HG02759 (cell line): ENCODE data around the gene KAZN.

Experiments used
- ATAC-seq: cut with Tn5 transposase; IDR thresholded peaks from one replicate; pipeline ENCODE4 v1.9.1; 2021; ENCODE audit warnings: mild to moderate bottlenecking, moderate library complexity; ENCODE audit not compliant: unreplicated experiment

Gene KAZN

GRCh38 chr1:14924455-14925331, 326.2 kb downstream of the KAZN start:
- ATAC-seq: no peak

DNA sequence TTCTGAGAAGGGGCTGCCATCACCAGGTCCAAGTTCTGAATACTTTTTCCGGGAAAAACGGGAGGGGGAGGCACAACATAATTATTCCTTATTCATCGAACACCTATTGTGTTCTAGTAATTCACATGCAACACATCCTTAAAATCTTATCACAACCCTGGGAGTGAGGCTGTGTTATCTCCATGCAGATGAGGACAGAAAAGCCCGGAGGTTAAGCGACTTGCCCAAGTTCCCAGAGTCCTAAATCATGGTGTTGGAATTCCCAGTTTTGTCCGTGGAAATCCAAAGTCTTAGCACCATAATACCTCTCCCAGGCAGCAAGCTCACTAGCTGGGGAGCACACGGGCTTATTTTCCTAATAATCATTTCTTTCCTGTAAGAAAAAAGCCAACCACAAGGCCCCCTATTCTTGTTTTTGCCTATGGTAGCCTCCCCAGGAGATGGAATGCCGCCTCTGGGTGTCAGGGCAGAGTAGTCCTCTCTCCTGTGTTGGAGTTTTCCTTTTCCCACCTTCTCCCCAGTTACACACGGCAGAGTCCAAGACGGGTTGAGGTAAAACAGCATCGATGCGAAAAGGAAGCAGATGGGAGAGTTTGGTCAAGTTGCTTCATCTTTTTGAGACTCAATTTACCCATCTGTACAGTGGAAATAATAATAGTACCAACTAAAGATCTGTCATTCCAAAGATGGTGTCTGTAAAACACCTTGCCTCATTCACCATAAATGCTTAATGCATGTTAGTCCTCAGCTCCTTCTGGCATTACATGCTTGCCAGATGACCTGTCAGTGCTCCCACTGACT, 327.1 kb downstream of the KAZN start:
- no peak for ATAC-seq

- ATAC-seq: no peak
Measured at GRCh38 chr1:14926229-14926628, 327.7 kb downstream of the KAZN start.

DNA sequence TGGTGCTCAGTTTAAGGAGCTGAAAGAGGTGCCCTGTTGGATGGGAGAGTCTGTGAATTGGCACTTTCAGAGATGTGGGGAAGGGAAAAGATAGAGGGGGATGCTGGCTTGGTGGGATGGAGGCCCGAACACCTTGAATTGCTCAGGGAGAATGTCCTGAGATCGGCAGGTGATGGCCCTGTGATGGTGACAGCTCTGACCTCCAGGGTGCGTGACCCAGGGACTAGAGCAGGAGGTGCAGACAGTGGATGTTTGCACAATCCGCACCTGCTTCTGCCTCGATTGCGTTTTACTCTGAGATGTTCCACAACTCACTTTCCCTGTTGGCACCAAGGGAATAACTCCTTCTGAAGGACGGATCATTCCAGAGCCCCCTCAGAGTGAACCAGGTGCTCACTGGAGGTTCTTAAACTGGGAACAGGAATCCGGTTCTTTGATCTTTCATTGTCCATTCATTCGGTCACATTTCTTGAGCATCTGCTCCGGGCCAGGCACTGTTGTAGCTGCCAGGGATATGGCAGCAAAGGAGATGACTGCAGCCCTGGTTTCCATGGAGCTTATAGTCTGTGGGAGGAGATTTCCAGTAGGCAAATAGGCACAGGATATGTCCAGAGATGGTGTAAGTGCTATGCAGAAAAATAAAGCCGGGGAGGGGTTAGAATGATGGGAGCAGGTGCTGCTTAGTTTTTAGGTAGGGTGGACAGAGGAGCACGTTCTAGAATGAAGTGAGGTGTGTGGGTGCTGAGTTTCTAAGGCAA, 328.5 kb downstream of the KAZN start:
- no peak for ATAC-seq

DNA sequence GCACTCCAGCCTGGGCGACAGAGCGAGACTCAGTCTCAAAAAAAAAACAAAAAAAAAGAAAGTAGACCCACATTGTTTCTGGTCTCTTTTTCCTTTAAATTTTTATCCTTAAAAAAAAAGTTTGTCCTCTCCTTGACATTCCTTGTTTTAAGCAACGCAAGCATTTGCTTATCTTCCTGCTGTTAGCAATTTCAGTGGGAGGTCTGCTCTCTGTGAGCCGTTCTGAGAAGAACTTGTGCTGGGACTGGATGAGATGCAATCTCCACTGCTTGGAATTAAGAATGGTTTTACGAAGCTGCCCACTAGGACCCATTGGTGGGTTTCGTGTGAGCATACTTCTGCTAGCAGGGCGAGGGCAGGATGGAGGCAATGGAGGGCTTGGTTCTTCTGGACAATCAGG, 329.9 kb downstream of the KAZN start:
- no peak for ATAC-seq

- no peak for ATAC-seq
Measured at GRCh38 chr1:14928886-14929546, 330.5 kb downstream of the KAZN start.

- no peak for ATAC-seq
Measured at GRCh38 chr1:14929547-14930246, 331.2 kb downstream of the KAZN start.

GRCh38 chr1:14930247-14930965, 331.9 kb downstream of the KAZN start:
- ATAC-seq: no peak

DNA sequence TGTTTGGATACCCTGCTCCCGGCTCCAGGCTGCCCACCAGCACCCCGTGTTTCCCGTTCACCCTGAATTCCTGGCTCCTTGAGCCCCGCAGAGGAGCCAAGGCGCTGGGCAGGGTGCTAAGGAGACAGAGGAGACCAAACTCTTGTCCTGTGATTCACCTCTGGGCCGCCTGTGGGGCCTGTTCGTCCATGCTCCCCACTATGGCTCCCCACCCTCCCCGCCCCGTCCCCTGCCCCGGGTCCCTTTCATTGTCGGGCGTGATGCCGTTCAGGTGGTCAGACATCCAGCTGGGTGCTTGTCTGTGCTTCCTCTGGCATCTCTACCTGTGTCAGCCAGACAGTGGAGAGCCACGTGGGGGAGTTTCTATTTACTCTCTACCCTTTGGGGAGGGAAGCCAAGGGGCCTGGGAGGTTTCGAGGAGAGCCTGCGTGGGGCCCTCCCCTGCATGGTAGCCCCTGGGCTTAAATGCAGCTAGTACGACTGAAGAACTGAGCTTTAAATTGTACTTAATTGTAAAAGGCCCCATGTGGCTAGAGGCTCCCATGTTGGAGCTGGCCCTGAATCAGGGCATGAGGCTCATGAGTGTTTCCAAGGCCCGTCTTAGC, 333.7 kb downstream of the KAZN start:
- no peak for ATAC-seq

GRCh38 chr1:14934867-14935266, 336.4 kb downstream of the KAZN start:
- no peak for ATAC-seq

DNA sequence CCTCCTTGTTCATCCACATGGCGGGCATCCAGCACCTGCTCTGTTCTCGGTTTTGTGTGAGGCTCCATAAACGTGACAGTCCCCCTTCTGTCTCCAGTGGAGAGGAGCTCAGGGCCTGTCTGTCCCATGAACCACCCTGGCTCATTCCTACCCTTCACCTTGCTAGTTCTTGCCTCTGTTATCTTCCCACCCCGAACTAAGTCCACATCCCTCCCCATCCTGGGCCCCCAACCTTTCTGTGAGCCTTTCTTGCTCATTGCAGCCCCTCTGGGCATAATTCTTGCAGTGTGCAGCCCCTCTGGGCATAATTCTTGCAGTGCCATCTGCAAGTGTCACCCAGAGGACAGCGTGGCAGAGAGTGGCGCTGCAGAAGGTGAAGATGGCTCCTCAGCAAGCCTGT, 338.3 kb downstream of the KAZN start:
- ATAC-seq: no peak

GRCh38 chr1:14937288-14937949, 338.9 kb downstream of the KAZN start:
- no peak for ATAC-seq

DNA sequence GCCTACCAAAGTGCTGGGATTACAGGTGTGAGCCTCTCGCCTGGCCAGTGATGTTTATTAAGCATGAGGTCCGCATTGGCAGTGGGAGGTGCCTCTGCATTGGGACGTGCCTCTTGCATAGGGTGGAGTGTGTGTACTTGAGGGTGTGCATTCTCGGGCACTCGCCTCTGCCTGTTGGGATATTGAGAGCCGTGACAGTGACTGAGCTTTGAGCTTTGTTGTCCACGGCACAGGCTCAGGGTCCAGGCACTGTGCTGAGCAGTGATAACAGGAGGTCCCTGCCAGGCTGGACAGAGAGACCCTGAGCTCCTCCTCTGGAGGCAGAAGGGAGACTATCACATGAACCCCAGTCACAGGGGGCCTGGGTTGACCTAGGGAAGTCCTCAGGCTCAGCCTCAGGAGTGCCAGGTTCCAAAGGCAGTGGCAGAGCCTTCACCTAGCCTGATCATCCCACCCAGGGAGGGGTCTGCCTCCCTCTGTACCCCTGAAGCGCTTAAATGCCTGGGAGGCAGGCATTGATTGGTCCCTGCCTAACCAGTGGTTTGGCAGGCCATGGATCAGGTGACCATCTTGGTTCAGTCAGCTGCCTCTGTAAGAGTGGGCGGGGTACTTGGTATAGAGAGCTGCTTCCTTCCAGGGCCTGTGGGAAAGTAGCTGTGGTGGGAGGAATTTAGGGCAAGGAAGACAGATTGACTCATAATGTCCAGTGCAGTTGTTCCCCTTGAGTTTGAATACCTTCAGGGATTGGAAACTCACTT, 341.2 kb downstream of the KAZN start:
- ATAC-seq: no peak

- ATAC-seq: no peak
Measured at GRCh38 chr1:14940285-14940870, 341.9 kb downstream of the KAZN start.

GRCh38 chr1:14941864-14942263, 343.4 kb downstream of the KAZN start:
- ATAC-seq: no peak

DNA sequence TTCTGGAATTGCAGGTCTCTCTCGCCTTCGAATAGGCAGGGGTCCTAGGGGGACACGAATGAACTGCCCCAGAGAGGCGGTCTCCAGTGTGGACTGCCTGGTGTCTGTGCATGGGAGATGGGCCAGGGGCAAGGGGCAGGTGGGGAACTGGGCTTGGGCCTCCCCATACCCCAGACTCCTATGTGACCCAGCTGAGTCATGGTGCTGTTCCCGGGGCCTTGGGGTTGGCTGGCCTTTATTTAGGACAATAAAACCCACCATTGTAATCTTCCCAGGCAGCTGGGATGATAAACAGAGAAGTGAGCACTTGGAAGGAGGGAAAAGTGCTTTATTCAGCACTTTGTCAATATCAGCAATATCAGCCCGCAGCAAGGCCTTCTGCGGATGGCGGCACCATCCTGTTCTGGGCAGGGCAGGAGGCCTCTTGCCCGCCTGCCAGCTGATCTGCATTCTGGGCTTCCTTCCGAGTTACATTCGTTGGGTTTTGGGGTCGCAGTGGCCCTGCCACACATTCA, 346.0 kb downstream of the KAZN start:
- no peak for ATAC-seq
